ENCODE measurements around the gene PXT1. TPM values are rescaled to one million over a fixed set of nuclear protein-coding genes. Genes with fewer than 3 reads are reported as not detected.

The PXT1 gene
- total and polyA plus RNA-seq, 9 of the 15 experiments (the other 6 are each of a cell fraction or from before 2014, with no cell fraction given) = 0.09 to 0.11 (median 0.10) TPM; not detected in 5

DNA sequence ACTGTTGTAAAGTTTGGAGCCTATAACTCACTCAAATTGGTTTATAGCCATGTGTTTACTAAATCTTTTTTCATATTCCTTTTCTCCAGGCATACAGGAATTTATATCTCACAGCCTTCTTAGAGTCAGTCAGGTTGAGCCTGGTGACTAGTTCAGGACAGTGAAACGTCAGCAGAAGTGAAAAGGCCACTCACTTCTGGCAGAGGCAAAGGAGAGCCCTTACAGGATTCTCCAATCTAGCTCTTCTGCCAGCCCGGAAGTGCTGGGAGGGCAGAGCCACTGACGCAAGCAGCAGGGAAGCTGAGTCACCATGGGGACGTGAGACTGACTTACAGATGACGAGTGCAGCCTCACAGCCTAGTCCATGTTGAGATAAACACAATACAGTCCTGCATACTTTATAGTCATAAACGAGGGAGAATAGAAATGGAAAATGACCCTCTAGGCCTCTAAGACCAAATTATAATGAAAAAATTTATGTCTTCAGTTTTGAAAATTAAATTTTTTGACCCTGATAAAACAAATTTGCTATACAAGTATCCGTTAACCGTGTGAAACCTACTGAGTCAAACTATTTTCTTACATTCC lies 1.3 kb downstream of the PXT1 start (continued):
- TF ChIP-seq PATZ1 (CRISPR knock-in tag; IDR thresholded peaks at IDR 0.05; ENCODE audit: borderline replicate concordance) (0 out of 2 replicates have a peak, but pooled peaks have one; percentile 42), SRSF3 (IDR thresholded peaks at IDR 0.05; ENCODE audit: insufficient read depth, low read length) (no peak), ZC3H4 (CRISPR knock-in tag; IDR thresholded peaks at IDR 0.05; ENCODE audit: borderline replicate concordance) (no peak), SMAD4 (CRISPR knock-in tag; conservative IDR thresholded peaks at IDR 0.05) (no peak), ZNF384 (IDR thresholded peaks at IDR 0.05; ENCODE audit: low read depth, low read length) (no peak), MTA2 (IDR thresholded peaks at IDR 0.05; ENCODE audit: low read depth) (no peak), CBX8 (IDR thresholded peaks at IDR 0.05; ENCODE audit: borderline replicate concordance, extremely low read depth, low read depth, low read length, poor library complexity, severe bottlenecking) (no peak), CHD4 (IDR thresholded peaks at IDR 0.05; ENCODE audit: insufficient read depth, insufficient replicate concordance, low read depth, low read length, poor library complexity, severe bottlenecking) (no peak), RBM14 (IDR thresholded peaks at IDR 0.05; ENCODE audit: borderline replicate concordance, insufficient read depth, low read depth, low read length) (no peak), ZNF57 (CRISPR knock-in tag; IDR thresholded peaks at IDR 0.05) (no peak), CCNT2 (IDR thresholded peaks at IDR 0.05; ENCODE audit: borderline replicate concordance, extremely low read depth, insufficient read length, low read depth, low read length) (peak; percentile 18), ZNF175 (CRISPR knock-in tag; IDR thresholded peaks at IDR 0.05; ENCODE audit: low read depth) (peak; percentile 68; the same call in 1 of the 2 replicates), NCOR1 (IDR thresholded peaks at IDR 0.05) (peak; percentile 12; the same call in 1 of the 2 replicates), SP1 (CRISPR knock-in tag; IDR thresholded peaks at IDR 0.05) (peak; percentile 60; the same call in 1 of the 2 replicates), PRPF4 (IDR thresholded peaks at IDR 0.05; ENCODE audit: insufficient read depth, low read depth, low read length, poor library complexity, severe bottlenecking) (no peak), ZNF644 (tag; IDR thresholded peaks at IDR 0.05; ENCODE audit: low read depth) (peak; percentile 92; the same call in 1 of the 2 replicates), ZNF282 (CRISPR knock-in tag; IDR thresholded peaks at IDR 0.05) (no peak), U2AF2 (optimal IDR thresholded peaks at IDR 0.05; ENCODE audit: low read depth, low read length) (no peak)
- TF ChIP-seq, protein P1, sequence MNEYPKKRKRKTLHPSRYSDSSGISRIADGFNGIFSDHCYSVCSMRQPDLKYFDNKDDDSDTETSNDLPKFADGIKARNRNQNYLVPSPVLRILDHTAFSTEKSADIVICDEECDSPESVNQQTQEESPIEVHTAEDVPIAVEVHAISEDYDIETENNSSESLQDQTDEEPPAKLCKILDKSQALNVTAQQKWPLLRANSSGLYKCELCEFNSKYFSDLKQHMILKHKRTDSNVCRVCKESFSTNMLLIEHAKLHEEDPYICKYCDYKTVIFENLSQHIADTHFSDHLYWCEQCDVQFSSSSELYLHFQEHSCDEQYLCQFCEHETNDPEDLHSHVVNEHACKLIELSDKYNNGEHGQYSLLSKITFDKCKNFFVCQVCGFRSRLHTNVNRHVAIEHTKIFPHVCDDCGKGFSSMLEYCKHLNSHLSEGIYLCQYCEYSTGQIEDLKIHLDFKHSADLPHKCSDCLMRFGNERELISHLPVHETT (CRISPR knock-in tag; conservative IDR thresholded peaks at IDR 0.05 in 1 of 2, IDR thresholded peaks at IDR 0.05 in 1 of 2) = peak in 1 of 2 experiments; percentile 62; a peak in 2 of 4 replicates
- TF ChIP-seq, protein P2, sequence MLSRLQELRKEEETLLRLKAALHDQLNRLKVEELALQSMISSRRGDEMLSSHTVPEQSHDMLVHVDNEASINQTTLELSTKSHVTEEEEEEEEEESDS (CRISPR knock-in tag; IDR thresholded peaks at IDR 0.05) = no peak
- TF ChIP-seq, protein P3, sequence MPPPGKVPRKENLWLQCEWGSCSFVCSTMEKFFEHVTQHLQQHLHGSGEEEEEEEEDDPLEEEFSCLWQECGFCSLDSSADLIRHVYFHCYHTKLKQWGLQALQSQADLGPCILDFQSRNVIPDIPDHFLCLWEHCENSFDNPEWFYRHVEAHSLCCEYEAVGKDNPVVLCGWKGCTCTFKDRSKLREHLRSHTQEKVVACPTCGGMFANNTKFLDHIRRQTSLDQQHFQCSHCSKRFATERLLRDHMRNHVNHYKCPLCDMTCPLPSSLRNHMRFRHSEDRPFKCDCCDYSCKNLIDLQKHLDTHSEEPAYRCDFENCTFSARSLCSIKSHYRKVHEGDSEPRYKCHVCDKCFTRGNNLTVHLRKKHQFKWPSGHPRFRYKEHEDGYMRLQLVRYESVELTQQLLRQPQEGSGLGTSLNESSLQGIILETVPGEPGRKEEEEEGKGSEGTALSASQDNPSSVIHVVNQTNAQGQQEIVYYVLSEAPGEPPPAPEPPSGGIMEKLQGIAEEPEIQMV (tag; conservative IDR thresholded peaks at IDR 0.05; ENCODE audit: low read depth) = no peak
